Osteoblast (primary cell): ENCODE measurements around the gene ERCC3. TPM values are rescaled to one million over a fixed set of nuclear protein-coding genes. Genes with fewer than 3 reads are reported as not detected.

Source experiments
- DNase-seq: peaks from one replicate; pipeline ENCODE4 v3.0.0; 2011; ENCODE audit warnings: low spot score, mixed read lengths; ENCODE audit not compliant: insufficient read length; ENCODE audit errors: missing footprints
- H2AFZ ChIP-seq: 2 replicates; pipeline ENCODE4 v1.6.0; 2011; ENCODE audit warnings: mild to moderate bottlenecking, low read length
- H3K27ac ChIP-seq: 2 replicates; pipeline ENCODE4 v1.5.1; 2011; ENCODE audit warnings: mild to moderate bottlenecking, low read depth, low read length, moderate library complexity
- H3K27me3 ChIP-seq: 2 replicates; pipeline ENCODE4 v1.6.0; 2012; ENCODE audit warnings: mild to moderate bottlenecking, control low read depth, inconsistent platforms, low read length, moderate library complexity; ENCODE audit not compliant: insufficient read depth
- H3K36me3 ChIP-seq: 2 replicates; pipeline ENCODE4 v1.5.1; 2011; ENCODE audit warnings: mild to moderate bottlenecking, low read length, control low read depth, moderate library complexity; ENCODE audit not compliant: insufficient read depth
- H3K4me1 ChIP-seq: 2 replicates; pipeline ENCODE4 v1.5.1; 2011; ENCODE audit warnings: mild to moderate bottlenecking, low read length, control low read depth, moderate library complexity; ENCODE audit not compliant: insufficient read depth
- H3K4me2 ChIP-seq: 2 replicates; pipeline ENCODE4 v1.6.0; 2011; ENCODE audit warnings: mild to moderate bottlenecking, low read length; ENCODE audit not compliant: insufficient read depth
- H3K4me3 ChIP-seq: fragments of 200-600 bp; sonication (generic); 3 replicates; pipeline ENCODE4 v1.5.1; 2012; ENCODE audit warnings: mild to moderate bottlenecking, low read length, inconsistent platforms; ENCODE audit not compliant: insufficient read depth
- H3K79me2 ChIP-seq: 2 replicates; pipeline ENCODE4 v1.6.0; 2012; ENCODE audit warnings: mild to moderate bottlenecking, low read length, control low read depth, inconsistent platforms; ENCODE audit not compliant: insufficient read depth
- H3K9me3 ChIP-seq: 2 replicates; pipeline ENCODE4 v1.5.1; 2011; ENCODE audit warnings: low read depth, low read length, control low read depth
- H4K20me1 ChIP-seq: 2 replicates; pipeline ENCODE4 v1.6.0; 2012; ENCODE audit warnings: mild to moderate bottlenecking, low read length, control low read depth; ENCODE audit not compliant: insufficient read depth
- total RNA-seq: library from RNA; depleted of rRNA; stranded (reverse); fragments of >200 nt; gene quantifications from 2 replicates; pipeline ENCODE4 v1.2.3, GENCODE V29; 2012
- TF ChIP-seq, protein P1 (sequence below): IDR thresholded peaks from 2 replicates; pipeline ENCODE4 v1.5.1; 2011; ENCODE audit warnings: mild to moderate bottlenecking, low read depth, low read length, moderate library complexity; ENCODE audit errors: extremely low read depth

The ERCC3 gene
- total RNA-seq, 1 donor, result 43.1 TPM

DNA sequence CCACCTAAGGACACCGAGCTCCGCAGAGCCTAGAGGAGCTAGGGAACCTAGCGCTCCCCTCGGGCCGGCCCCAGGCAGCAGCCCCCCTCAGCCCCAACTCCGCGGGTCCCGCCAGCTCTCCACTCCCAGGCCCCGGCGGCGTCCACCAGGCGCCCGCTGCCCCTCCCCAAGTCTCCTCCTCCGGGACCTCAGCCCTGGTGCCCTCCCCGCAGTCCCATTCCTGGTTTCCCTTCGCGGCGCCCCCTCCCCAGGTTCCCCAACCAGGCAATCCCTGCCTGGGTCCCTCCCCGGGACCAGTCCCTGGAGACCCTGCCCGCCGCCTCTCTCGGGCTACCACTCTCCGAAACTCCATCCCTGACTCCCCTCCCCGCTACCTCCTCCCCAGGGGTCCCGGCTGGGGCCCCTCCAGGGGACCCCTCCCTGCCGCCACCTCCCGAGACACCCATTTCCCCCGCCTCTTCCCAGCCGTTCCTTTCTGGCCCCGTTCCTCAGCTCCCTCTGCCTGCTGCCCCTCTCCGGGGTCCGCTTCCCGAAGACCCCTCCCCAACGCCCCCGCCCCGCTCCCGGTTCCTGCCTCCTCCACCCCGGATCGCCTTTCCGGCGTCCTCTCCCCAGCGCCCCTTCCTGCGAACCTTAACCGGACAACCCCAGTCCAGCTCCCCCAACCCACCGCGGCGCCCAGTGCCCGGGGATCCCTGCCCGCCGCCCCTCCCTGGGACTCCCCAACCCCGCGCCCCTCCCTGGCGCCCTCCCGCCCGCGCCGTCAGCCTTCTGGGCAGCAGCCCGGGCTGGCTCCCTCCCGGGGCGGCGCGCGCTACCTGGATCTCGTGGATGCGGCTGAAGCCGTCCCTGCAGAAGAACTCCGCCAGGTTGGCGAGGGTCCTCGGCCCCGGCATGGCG lies 74.5 kb downstream of the ERCC3 start:
- Histone ChIP-seq H3K79me2 (no peaks in the 10 kb centered on the region), H3K27ac (peak overlapping the region; percentile 28), H3K36me3 (no peaks in the 10 kb centered on the region), H3K27me3 (no peaks in the 10 kb centered on the region), H3K4me1 (peaks cover 18% of the 10 kb centered on the region), H2AFZ (peak overlapping the region; percentile 89), H3K4me2 (peak overlapping the region; percentile 88), H3K9me3 (no peaks in the 10 kb centered on the region), H4K20me1 (no peaks in the 10 kb centered on the region), H3K4me3 (peak overlapping the region; percentile 77)
- TF ChIP-seq, protein P1, sequence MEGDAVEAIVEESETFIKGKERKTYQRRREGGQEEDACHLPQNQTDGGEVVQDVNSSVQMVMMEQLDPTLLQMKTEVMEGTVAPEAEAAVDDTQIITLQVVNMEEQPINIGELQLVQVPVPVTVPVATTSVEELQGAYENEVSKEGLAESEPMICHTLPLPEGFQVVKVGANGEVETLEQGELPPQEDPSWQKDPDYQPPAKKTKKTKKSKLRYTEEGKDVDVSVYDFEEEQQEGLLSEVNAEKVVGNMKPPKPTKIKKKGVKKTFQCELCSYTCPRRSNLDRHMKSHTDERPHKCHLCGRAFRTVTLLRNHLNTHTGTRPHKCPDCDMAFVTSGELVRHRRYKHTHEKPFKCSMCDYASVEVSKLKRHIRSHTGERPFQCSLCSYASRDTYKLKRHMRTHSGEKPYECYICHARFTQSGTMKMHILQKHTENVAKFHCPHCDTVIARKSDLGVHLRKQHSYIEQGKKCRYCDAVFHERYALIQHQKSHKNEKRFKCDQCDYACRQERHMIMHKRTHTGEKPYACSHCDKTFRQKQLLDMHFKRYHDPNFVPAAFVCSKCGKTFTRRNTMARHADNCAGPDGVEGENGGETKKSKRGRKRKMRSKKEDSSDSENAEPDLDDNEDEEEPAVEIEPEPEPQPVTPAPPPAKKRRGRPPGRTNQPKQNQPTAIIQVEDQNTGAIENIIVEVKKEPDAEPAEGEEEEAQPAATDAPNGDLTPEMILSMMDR, result no peak
- peak; percentile 90 for DNase-seq

DNA sequence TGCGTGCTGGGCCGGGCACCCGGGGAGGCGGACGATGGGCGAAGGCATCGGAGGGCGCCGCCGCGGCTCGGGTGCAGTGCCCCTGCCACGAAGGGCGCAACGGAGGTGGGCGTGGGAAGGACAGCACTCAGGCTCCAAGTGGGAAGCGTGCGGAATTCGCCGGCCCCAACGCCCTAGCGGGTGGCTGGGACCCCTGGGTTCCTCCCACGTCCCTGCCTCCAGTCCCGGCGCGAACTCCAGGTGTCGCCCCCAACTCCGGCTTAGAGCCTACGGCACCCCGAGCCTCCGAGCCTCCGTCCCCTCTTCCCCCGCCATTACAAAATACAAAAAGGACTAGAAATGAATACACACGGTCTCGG lies 75.2 kb downstream of the ERCC3 start:
- TF ChIP-seq, protein P1, result no peak
- no peaks in the 10 kb centered on the region for H4K20me1 ChIP-seq
- H3K27ac ChIP-seq, result peak overlapping the region; percentile 37
- H3K79me2 ChIP-seq, result no peaks in the 10 kb centered on the region
- no peaks in the 10 kb centered on the region for H3K36me3 ChIP-seq
- peak overlapping the region; percentile 89 for H2AFZ ChIP-seq
- peak; percentile 88 for DNase-seq
- no peaks in the 10 kb centered on the region for H3K9me3 ChIP-seq
- peak overlapping the region; percentile 88 for H3K4me2 ChIP-seq
- no peaks in the 10 kb centered on the region for H3K27me3 ChIP-seq
- H3K4me3 ChIP-seq, result peak overlapping the region; percentile 77
- H3K4me1 ChIP-seq, result peaks cover 18% of the 10 kb centered on the region

DNA sequence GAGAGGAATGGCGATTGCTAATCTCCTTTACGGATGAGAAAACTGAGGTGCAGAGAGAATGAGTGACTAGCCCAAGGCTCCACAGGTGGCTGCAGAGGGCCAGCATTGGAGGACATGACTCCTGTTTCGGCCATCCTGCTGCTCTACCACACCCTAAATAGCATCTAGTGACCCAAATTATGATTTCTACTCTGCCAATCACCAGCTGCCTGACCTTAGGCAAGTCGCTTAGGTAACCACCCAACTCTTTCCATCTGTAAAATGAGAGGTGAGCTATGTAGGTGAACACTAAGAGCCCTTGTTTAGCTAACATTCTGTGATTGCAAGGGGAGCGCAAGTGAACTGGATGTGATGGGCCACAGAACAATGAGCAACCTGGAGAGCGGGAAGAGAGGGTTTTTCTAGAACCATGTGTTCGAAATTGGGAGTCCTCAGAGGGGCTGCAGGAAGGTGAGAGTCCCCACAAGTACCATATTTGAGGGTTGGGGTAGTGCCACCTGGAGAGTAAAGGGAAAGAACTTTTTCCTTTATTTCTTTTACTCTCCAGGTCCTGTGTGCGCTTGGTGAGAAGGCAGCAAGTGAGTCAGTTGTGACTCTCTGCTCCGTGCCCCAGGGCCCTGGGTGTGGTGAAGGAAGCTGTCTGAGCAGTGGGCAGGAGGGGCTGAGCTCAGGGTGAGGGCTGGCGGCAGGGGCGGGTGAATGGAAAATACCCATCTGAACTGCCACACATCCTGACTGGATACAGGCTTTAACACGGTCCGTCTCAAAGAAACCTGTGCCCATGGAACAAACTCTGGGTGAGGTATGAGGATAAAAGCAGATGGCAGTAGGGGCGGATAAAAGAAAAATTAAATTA lies 76.2 kb downstream of the ERCC3 start:
- Histone ChIP-seq H3K9me3 (no peaks in the 10 kb centered on the region), H3K4me1 (peaks cover 18% of the 10 kb centered on the region), H4K20me1 (no peaks in the 10 kb centered on the region), H3K36me3 (no peaks in the 10 kb centered on the region), H3K79me2 (no peaks in the 10 kb centered on the region), H3K4me3 (peak overlapping the region; percentile 77), H3K4me2 (peak overlapping the region; percentile 88), H3K27ac (no peak overlapping the region), H2AFZ (peak overlapping the region; percentile 89), H3K27me3 (no peaks in the 10 kb centered on the region)
- peak; percentile 95 for DNase-seq
- TF ChIP-seq, protein P1, result no peak

DNA sequence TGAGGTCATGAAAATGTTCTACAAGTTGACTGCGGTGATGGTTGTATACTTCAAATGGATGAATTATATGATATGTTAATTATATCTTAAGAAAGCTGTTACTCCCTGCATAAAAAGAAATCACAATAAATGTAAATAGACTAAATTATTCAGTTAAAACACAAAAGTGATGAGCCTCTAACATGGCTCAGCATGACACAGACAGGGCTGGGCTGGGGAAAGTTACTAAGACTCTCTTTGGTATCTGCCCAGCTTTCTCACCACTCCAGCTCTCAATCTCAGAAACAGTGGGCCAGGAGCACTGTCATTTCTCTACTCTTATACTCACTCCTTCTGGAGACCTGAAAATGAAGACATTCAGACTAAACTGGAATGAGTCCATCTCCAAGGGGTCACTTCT lies 77.4 kb downstream of the ERCC3 start:
- Histone ChIP-seq H3K4me3 (no peak overlapping the region), H3K4me1 (peaks cover 18% of the 10 kb centered on the region), H4K20me1 (no peaks in the 10 kb centered on the region), H3K79me2 (no peaks in the 10 kb centered on the region), H3K9me3 (no peaks in the 10 kb centered on the region), H3K27ac (no peak overlapping the region), H3K36me3 (no peaks in the 10 kb centered on the region), H3K27me3 (no peaks in the 10 kb centered on the region), H3K4me2 (no peak overlapping the region), H2AFZ (no peak overlapping the region)
- no peak for DNase-seq
- TF ChIP-seq, protein P1, result no peak
